Stimulated activated CD4-positive, alpha-beta T cell treated with anti-CD3 and anti-CD28 coated beads, Interleukin-15, amount 100 ng/mL, for 48 hours (primary cell): ENCODE results near the gene REC8.
A peak's percentile ranks its signal among the peaks of the same experiment; 100 is the strongest.

Experiments
- DNase-seq, 2 donors: peaks; one replicate each; pipeline ENCODE4 v3.0.0-alpha.2; 2020; ENCODE audit warnings: low read depth in 2 of 2

Gene REC8

GRCh38 chr14:24159777-24160498 lies 11.9 kb upstream of the REC8 start:
- no peak for DNase-seq

DNA sequence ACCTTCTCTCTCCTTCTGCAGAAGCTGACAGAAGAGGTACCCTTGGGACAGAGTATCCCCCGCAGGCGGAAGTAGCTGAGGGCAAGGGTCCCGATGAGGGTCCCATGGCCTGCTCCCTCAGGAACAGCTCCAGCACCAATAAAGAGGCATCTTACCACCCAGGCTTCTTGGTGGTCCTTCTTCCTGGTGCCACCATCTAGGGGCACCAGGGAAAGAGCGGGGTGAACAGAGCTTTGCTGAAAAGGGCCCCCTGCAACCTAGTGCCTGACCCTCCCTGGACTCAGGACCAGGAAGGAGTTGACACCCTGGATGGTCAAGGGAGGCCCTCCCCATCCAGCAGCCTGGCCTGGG lies 11.4 kb upstream of the REC8 start:
- DNase-seq: no peak

DNA sequence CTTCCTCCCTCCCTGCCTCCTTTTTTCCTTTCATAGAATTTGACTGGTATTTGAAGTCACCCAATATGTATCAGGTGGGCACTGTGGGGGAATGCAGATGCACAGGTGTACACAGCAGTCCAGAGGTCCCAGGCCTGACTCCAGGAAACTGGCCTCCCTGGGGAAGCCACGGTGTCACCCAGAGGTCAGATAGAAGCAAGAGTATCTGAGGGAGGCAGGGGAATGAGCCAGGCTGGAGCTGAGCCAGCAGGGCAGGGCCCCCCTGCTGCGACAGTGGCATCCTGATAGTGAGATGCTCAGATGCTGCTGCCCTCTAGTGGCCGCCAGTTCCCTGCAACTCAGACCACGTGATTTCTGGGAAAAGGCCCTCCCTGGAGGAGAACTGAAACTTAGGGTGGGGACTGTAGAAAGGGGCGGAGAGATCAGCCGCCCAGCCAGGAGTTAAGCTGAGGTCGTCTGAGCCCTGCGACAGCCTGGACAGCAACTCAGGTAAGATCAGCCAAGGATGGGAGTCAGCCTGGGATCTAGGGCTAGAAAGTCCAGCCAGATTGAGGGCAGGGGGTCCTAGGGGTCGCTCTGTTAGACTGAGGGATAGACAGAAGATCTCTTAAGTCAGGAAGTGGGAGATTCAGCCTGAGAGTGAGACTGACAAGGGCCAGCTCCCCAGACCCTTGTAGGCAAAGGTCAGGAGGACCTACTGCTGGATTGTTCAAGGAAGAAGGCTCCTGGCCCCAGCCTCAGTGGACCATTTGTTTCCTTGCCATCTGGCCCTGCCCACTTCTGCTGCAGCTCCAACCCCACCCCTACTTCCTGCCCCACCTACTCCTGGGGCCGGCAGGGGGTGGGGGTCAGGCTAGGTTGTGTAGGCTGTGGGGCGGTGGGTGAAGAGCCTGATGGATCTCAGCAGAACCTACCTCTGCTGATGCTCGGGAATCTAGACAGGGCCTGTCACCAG lies 10.8 kb upstream of the REC8 start, which contains the start of gene IRF9:
TSS of gene IRF9 (plus strand) at position 416 of the 955 bp plus-strand sequence. CDS start 880 bp downstream, outside the sequence.
- DNase-seq: peak; percentile 95 to 97

- no peak for DNase-seq
These were observed 9.8 kb upstream of the REC8 start for GRCh38 chr14:24162093-24162492.

DNA sequence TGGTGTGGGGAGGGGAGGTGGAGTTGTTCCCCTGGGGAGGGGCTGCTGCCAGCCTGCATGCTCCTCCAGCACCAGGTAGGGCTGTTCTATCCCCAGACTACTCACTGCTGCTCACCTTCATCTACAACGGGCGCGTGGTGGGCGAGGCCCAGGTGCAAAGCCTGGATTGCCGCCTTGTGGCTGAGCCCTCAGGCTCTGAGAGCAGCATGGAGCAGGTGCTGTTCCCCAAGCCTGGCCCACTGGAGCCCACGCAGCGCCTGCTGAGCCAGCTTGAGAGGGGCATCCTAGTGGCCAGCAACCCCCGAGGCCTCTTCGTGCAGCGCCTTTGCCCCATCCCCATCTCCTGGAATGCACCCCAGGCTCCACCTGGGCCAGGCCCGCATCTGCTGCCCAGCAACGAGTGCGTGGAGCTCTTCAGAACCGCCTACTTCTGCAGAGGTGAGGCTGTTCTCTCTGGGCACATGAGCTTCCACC lies 7.3 kb upstream of the REC8 start:
- DNase-seq: no peak

DNA sequence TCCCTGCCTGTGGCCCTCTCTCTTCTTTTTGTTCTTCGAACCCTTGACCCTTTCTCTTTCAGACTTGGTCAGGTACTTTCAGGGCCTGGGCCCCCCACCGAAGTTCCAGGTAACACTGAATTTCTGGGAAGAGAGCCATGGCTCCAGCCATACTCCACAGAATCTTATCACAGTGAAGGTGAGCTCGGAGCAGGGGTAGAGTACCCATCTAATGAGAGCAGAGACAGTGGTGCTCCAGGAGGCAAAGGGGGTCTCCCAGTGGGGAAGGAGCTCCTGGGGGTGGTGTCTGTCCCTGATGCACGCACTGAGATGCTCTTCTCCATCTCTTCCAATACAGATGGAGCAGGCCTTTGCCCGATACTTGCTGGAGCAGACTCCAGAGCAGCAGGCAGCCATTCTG lies 6.1 kb upstream of the REC8 start:
- no peak for DNase-seq

DNA sequence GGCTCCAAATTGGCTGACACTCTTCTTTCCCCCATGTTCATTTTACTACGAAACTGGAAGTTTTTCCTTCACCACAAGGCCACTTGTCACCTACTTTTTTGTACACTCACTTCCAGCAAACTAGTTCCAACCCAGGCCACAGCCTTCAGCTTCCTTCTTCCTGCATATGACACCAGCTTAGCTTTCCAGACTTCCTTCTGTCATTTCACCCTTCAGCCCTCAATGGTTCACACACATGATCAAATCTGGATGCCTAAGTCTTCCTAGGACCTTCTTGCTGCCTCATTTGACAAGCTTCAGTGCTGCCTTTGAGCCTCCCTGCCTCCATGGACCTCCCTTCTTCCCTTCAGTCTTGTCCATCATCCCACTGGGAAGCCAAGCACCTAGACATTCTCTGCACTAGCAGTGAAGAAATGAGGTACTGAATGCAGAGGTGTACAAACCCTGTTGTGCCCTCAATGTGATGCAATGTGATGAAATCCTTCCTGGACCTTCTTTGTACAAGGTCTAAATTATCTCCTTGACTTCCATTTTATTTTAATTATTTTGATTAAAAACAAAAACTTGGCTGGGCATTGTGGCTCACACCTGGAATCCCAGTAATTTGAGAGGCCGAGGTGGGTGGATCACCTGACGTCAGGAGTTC lies 4.3 kb upstream of the REC8 start:
- no peak for DNase-seq

- no peak for DNase-seq
These were observed 481 bp downstream of the REC8 start for GRCh38 chr14:24172261-24172860.

GRCh38 chr14:24172871-24173281 lies 996 bp downstream of the REC8 start:
- DNase-seq: no peak

DNA sequence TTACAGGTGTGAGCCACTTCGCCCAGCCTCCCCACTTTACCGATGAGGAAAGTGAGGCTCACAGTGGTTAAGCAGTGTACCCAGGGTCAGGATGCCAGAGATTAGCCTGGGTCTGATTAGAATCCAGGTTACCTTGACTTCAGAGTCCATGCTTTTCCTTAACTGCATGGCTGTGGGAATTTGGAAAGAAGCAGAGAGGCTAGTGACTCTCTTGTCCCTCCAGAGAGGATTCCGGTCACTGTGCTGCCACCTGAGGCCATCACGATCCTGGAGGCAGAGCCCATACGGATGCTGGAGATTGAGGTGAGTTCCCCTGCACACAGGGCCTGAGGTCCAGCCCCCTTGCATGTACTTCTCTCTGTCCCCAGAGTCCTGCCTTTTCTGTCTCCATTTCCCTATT lies 4.7 kb downstream of the REC8 start:
- DNase-seq: no peak

GRCh38 chr14:24177041-24177825 lies 5.4 kb downstream of the REC8 start:
- DNase-seq: no peak

- DNase-seq: no peak
These were observed 6.0 kb downstream of the REC8 start for GRCh38 chr14:24177891-24178290.

GRCh38 chr14:24178399-24179178 lies 6.7 kb downstream of the REC8 start:
- no peak for DNase-seq

GRCh38 chr14:24179294-24179960 lies 7.5 kb downstream of the REC8 start:
- DNase-seq: no peak

DNA sequence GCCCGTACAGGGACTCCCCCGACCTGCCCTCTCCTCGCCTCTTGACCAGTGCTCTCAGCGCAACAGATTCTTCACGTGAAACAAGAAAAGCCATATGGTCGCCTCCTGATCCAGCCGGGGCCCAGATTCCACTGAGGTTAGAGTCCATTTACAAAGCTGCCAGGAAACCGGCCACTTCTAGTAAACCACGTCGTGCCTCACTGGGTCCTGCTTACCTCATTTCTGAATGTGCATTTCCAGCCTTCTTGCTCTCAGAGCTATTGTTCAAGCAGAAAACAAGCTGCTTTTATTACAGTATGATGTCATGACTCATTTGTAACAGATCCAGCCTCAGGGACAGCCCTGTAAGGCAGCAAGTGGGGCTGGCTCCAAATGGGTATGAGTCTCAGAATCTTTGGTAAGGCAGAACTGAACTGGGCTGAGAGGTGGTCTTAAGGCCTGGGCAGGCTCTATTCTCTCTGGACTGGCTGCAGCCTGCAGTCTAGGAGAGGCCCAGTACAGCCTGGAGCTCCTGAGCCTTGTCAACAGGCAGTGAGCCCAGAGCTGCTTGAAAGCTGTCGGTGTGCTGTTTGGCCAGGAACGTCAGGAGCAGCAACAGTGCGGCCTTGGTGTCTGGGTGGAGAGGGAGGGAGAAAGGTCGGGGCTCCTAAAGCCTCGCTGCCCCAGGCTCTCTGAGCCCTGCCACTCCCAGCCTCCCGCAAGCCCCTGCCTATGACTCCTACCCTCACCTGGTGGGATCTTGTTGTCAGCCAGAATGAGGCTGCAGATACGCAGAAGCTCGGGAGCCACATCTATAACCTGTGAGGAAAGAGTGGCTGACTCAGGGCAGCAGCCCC lies 8.3 kb downstream of the REC8 start:
- no peak for DNase-seq

GRCh38 chr14:24181371-24182077 lies 9.6 kb downstream of the REC8 start:
- DNase-seq: no peak

DNA sequence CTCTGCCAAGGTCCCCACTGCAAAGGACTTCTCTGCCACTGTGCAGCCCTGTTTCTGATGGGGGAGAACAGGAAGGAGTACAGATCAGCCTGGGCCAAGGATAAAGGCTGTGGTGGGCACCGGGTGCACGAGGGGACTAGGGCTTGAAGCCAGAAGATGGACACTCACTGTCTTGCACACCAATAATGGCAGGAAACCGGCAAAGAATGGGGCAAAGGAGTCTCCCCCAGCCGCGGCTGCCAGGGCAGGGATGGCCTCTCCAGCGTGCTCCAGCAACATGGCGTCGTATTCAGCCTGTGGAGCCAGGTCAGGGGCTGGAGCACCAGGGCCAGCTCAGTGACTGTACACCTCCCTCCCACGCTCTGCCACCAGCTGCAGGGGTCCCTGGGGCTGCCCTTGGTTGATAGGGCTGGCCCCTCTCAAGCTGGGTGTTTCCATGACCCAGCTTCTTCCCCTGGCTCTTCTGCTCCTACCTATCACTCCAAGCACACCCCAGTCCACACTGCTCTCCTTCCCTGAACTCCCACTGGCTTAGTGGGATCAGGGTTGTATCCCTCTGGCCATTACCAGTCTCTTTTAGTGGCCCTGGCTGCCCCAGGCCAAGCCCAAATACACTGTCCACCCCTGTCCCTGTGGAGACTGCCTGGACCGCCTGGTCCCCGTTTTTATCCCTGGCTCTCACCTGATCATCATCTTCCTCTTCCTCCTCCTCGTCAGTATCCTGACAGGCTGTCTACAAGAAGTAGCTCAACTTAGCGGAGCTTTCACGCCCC lies 10.4 kb downstream of the REC8 start:
- no peak for DNase-seq
